Body of pancreas (tissue), 4 donors: ENCODE data around the gene PSEN2.

Source experiments
- POLR2A ChIP-seq, 3 donors: fragments of 450-650 bp; IDR thresholded peaks; one replicate each; pipeline ENCODE4 v1.6.1; 2016; ENCODE audit warnings: antibody characterized with exemption in 3 of 3, mild to moderate bottlenecking in 2 of 3
- TF ChIP-seq, protein P1 (sequence below), 7 experiments: fragments of 450-650 bp in 4 of 7; fragments of 200-600 bp in 3 of 7; sonication (generic) in 3 of 7; IDR thresholded peaks; one replicate each; pipeline ENCODE4 v1.5.1; 2016 to 2019; ENCODE audit warnings: antibody characterized with exemption in 7 of 7

DNA sequence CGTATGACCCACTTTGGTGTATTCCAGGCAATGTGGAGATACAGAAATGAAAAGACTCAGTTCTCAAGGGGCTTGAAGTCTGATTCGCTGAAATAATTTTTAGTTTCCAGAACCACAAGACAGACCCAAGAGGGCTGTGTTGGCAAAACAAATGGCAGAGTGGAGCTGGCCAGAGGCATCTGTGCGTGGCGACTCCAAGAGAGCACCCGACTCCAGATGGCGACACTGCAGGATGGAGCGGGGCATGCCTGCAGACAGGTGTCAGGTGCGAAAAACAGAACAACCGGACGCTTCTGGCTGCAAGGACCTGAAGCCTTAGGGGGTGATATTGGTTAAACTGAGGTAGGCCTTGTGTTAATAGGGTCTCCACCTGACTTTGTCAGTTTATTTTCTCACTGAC, 38.0 kb downstream of the PSEN2 start:
- TF ChIP-seq, protein P1, sequence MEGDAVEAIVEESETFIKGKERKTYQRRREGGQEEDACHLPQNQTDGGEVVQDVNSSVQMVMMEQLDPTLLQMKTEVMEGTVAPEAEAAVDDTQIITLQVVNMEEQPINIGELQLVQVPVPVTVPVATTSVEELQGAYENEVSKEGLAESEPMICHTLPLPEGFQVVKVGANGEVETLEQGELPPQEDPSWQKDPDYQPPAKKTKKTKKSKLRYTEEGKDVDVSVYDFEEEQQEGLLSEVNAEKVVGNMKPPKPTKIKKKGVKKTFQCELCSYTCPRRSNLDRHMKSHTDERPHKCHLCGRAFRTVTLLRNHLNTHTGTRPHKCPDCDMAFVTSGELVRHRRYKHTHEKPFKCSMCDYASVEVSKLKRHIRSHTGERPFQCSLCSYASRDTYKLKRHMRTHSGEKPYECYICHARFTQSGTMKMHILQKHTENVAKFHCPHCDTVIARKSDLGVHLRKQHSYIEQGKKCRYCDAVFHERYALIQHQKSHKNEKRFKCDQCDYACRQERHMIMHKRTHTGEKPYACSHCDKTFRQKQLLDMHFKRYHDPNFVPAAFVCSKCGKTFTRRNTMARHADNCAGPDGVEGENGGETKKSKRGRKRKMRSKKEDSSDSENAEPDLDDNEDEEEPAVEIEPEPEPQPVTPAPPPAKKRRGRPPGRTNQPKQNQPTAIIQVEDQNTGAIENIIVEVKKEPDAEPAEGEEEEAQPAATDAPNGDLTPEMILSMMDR (IDR thresholded peaks at IDR 0.05): no peak
- TF ChIP-seq POLR2A (IDR thresholded peaks at IDR 0.05): no peak
